Calu3 (cell line): ENCODE measurements around the gene NUP214. TPM values are rescaled to one million over a fixed set of nuclear protein-coding genes. Genes with fewer than 3 reads are reported as not detected.
"Not testable (repeated sequence)": the region's sequence is repeated elsewhere in the genome, so short reads cannot be mapped to it uniquely, and the experiment has no call there.

Experiments used
- BruUV-seq: library from RNA; stranded (reverse); fragments of 400-500 nt; replicated peaks from 2 replicates; lab custom pipeline; 2021; lab: Mats Ljungman, UMichigan
- CTCF ChIA-PET: fragments of 300-600 bp; sonication (Branson Sonifier 250); formaldehyde crosslinking; loops from one replicate; lab custom pipeline; 2022; ENCODE audit warnings: antibody characterized with exemption; lab: Charles Lee
- DNase-seq: peaks from one replicate; pipeline ENCODE4 v3.0.0; 2022
- H3K27ac Mint-ChIP-seq: one replicate; pipeline ENCODE4 v1.8.0; 2022; ENCODE audit warnings: mixed read lengths; ENCODE audit not compliant: unreplicated experiment
- H3K27me3 Mint-ChIP-seq: one replicate; pipeline ENCODE4 v1.8.0; 2022; ENCODE audit warnings: mixed read lengths; ENCODE audit not compliant: unreplicated experiment
- H3K36me3 Mint-ChIP-seq: one replicate; pipeline ENCODE4 v1.8.0; 2022; ENCODE audit warnings: mild to moderate bottlenecking, moderate library complexity, mixed read lengths; ENCODE audit not compliant: insufficient read depth, unreplicated experiment
- H3K4me1 Mint-ChIP-seq: one replicate; pipeline ENCODE4 v1.8.0; 2022; ENCODE audit warnings: mild to moderate bottlenecking, low read depth, mixed read lengths; ENCODE audit not compliant: unreplicated experiment
- H3K4me3 Mint-ChIP-seq: one replicate; pipeline ENCODE4 v1.8.0; 2022; ENCODE audit warnings: mild to moderate bottlenecking, low read depth, moderate library complexity, mixed read lengths; ENCODE audit not compliant: unreplicated experiment
- H3K9me3 Mint-ChIP-seq: one replicate; pipeline ENCODE4 v1.8.0; 2022; ENCODE audit warnings: low read depth, mixed read lengths; ENCODE audit not compliant: unreplicated experiment
- CTCF ChIP-seq: fragments of 200-600 bp; IDR thresholded peaks from one replicate; pipeline ENCODE4 v1.8.0; 2022; ENCODE audit warnings: antibody characterized with exemption; ENCODE audit not compliant: unreplicated experiment
- intact Hi-C: fragments of 100-400 bp; cut with micrococcal nuclease; formaldehyde crosslinking; loops from one replicate; pipeline ENCODE4 v1.10.0; 2022; ENCODE audit not compliant: unreplicated experiment
- total RNA-seq: library from RNA; stranded (reverse); gene quantifications from 2 replicates; pipeline ENCODE4 v1.2.3, GENCODE V29; 2022

Gene NUP214
- total RNA-seq, 1 experiment from 2014 or later, result 50.0 TPM

DNA sequence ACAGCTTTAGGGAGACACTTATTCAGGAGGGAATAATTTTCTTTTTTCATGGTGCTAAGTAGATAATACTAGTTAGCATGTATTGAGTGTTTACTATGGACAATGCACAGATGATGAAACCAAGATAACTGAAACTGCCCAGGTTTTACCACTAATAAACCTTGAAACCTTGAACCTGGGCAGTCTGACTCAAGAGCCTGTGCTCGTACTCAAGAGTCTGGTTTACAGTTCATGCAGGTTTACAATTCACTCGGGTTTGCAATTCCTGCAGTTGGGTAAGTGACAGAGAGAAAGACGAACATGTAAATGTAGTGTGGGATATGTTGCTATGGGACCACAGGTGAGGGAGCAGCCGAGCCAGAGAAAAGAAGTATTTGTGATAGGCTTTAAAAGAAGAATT, 28.2 kb downstream of the NUP214 start:
- intact Hi-C loops, result no loop called here

DNA sequence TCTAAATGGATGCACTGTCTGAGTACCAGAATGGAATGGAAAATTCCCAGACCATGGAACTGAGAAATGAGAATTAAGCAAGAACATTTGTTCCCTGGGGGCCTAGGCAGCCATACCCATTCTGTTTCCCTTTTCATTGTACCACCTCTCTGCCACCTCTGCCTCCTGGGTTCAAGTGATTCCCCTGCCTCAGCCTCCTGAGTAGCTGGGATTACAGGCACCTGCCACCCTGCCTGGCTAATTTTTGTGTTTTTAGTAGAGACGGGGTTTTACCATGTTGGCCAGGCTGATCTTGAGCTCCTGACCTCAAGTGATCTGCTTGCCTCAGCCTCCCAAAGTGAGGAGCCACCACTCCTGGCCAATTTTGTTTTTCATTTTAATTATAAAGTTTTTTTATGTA, 33.3 kb downstream of the NUP214 start:
- DNase-seq, CTCF ChIA-PET, H3K9me3 Mint-ChIP-seq, BruUV-seq, H3K4me1 Mint-ChIP-seq, intact Hi-C loops, H3K27me3 Mint-ChIP-seq, H3K27ac Mint-ChIP-seq, H3K4me3 Mint-ChIP-seq: not testable (repeated sequence)
- H3K36me3 Mint-ChIP-seq, result peaks cover 22% of the 10 kb centered on the region

More for the DNA sequence above, 28.2 kb downstream of the NUP214 start:
- Mint-ChIP-seq H3K27ac (no peak overlapping the region), H3K4me1 (no peaks in the 10 kb centered on the region), H3K36me3 (peaks cover 41% of the 10 kb centered on the region), H3K9me3 (no peaks in the 10 kb centered on the region), H3K27me3 (no peaks in the 10 kb centered on the region), H3K4me3 (no peak overlapping the region)
- CTCF ChIA-PET, result no interaction called here
- BruUV-seq, result no TSS peak
- DNase-seq, result no peak
- TF ChIP-seq CTCF, result no peak

- CTCF ChIA-PET, result no interaction called here
- H3K27ac Mint-ChIP-seq, result no peak overlapping the region
- intact Hi-C loops, result no loop called here
- TF ChIP-seq CTCF, result no peak
- H3K9me3 Mint-ChIP-seq, result no peaks in the 10 kb centered on the region
- H3K4me1 Mint-ChIP-seq, result no peaks in the 10 kb centered on the region
- no peaks in the 10 kb centered on the region for H3K27me3 Mint-ChIP-seq
- no TSS peak for BruUV-seq
- H3K4me3 Mint-ChIP-seq, result no peak overlapping the region
- peaks cover 15% of the 10 kb centered on the region for H3K36me3 Mint-ChIP-seq
- no peak for DNase-seq
Observed at GRCh38 chr9:131160416-131161112, 35.2 kb downstream of the NUP214 start.

DNA sequence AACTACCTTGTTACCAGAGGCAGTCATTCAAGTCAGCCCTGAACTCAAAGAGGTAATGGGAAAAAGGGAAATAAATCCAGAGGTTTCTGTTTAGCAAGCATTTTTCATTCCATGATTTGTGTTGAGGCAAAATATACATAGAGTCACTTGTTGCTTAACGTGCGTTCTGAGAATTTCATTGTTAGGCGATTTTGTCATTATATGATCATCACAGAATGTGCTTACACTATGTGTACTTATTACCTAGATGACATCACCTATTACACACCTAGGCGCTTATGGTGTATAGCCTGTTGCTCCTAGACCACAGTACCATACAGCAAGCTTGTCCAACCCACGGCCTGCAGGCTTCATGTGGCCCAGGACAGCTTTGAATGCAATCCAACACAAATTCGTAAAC, 36.2 kb downstream of the NUP214 start:
- Mint-ChIP-seq H3K9me3 (no peaks in the 10 kb centered on the region), H3K4me3 (no peak overlapping the region), H3K27me3 (no peaks in the 10 kb centered on the region), H3K4me1 (no peaks in the 10 kb centered on the region), H3K36me3 (peaks cover 11% of the 10 kb centered on the region), H3K27ac (no peak overlapping the region)
- BruUV-seq, result no TSS peak
- TF ChIP-seq CTCF, result no peak
- CTCF ChIA-PET, result interaction anchor here (0.6 to 0.7 kb wide), 2 partner anchors 86 to 386 kb away, joined by 3 read pairs; no protein-coding TSS in a partner anchor
- intact Hi-C loops, result no loop called here
- no peak for DNase-seq

DNA sequence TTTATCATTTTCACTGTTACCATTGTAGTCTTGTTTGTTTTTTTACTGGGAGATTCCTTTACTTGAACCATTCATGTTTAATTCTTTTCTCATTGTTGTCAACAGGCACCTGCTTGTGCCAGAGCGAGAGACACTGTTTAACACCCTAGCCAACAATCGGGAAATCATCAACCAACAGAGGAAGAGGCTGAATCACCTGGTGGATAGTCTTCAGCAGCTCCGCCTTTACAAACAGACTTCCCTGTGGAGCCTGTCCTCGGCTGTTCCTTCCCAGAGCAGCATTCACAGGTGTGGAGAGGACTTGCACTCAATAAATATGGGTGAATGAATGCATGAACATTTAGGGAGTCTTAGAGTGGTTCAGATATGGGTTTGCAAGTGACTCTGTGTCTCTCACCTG, 37.5 kb downstream of the NUP214 start:
- H3K27me3 Mint-ChIP-seq, result no peaks in the 10 kb centered on the region
- no peak overlapping the region for H3K27ac Mint-ChIP-seq
- no peaks in the 10 kb centered on the region for H3K9me3 Mint-ChIP-seq
- DNase-seq, result no peak
- H3K36me3 Mint-ChIP-seq, result peaks cover 8% of the 10 kb centered on the region
- intact Hi-C loops, result no loop called here
- BruUV-seq, result no TSS peak
- H3K4me3 Mint-ChIP-seq, result no peak overlapping the region
- H3K4me1 Mint-ChIP-seq, result no peaks in the 10 kb centered on the region
- CTCF ChIA-PET, result no interaction called here
- TF ChIP-seq CTCF, result no peak
